Gastrocnemius medialis (tissue), 4 donors: Measurements from ENCODE around the gene MCU. TPM values are rescaled to one million over a fixed set of nuclear protein-coding genes. Genes with fewer than 3 reads are reported as not detected.
A peak's percentile ranks its signal among the peaks of the same experiment; 100 is the strongest.
"Not testable (repeated sequence)": the region's sequence is repeated elsewhere in the genome, so short reads cannot be mapped to it uniquely, and the experiment has no call there.

ENCODE experiments used
- ATAC-seq, 2 donors: fragments of 150-250 bp; one replicate each; pipeline ENCODE4 v1.9.1; 2016
- DNase-seq, 2 donors: peaks; one replicate each; pipeline ENCODE4 v3.0.0-alpha.2; 2019
- H3K27ac ChIP-seq, 4 donors: fragments of 200-600 bp; sonication (generic); 1 replicate in 1 of 4; 2 replicates in 3 of 4; pipeline ENCODE4 v1.5.1; 2016 to 2018; ENCODE audit warnings: mild to moderate bottlenecking in 2 of 4, moderate library complexity in 1 of 4
- H3K27me3 ChIP-seq, 3 donors: fragments of 200-600 bp; sonication (generic) in 2 of 3; 1 replicate in 1 of 3; 2 replicates in 2 of 3; pipeline versions ENCODE4 v1.5.1 to v1.6.0; 2016 to 2019; ENCODE audit warnings: mild to moderate bottlenecking in 1 of 3, moderate library complexity in 1 of 3
- H3K36me3 ChIP-seq, 2 donors: fragments of 200-600 bp; sonication (generic) in 1 of 2; one replicate each; pipeline ENCODE4 v1.5.1; 2017 to 2018
- H3K4me1 ChIP-seq, 2 donors: fragments of 200-600 bp; sonication (generic) in 1 of 2; one replicate each; pipeline ENCODE4 v1.5.1; 2016 to 2017; ENCODE audit warnings: mild to moderate bottlenecking in 2 of 2
- H3K4me3 ChIP-seq, 4 donors: fragments of 200-600 bp; sonication (generic) in 3 of 4; 1 replicate in 1 of 4; 2 replicates in 3 of 4; pipeline ENCODE4 v1.5.1; 2016 to 2019; ENCODE audit warnings: mild to moderate bottlenecking in 2 of 4
- H3K9me3 ChIP-seq, 3 donors: fragments of 200-600 bp; sonication (generic) in 2 of 3; 1 replicate in 1 of 3; 2 replicates in 2 of 3; pipeline ENCODE4 v1.5.1; 2016 to 2019
- POLR2A ChIP-seq, 2 donors: fragments of 450-650 bp; IDR thresholded peaks; one replicate each; pipeline ENCODE4 v1.6.1; 2017; ENCODE audit warnings: antibody characterized with exemption in 2 of 2, mild to moderate bottlenecking in 2 of 2, moderate library complexity in 2 of 2
- in situ Hi-C, 4 donors: fragments of 200-750 bp; cut with MboI; loops; one replicate each; pipeline versions ENCODE4 v1.15.0 to v1.8.0; 2017; ENCODE audit warnings: low sequenced_read_pairs in 4 of 4
- intact Hi-C: fragments of 100-400 bp; cut with DNase I; formaldehyde crosslinking; loops from one replicate; pipeline ENCODE4 v1.15.1; 2023; ENCODE audit warnings: low total_unique reads
- total RNA-seq, 4 donors: library from RNA; depleted of rRNA; stranded (reverse); fragments of >200 nt; gene quantifications; one replicate each; pipeline versions ENCODE4 v1.1.0 to v1.2.3, GENCODE V29; 2016
- TF ChIP-seq, protein P1 (sequence below), 5 experiments: fragments of 450-650 bp in 3 of 5; fragments of 200-600 bp in 2 of 5; sonication (generic) in 2 of 5; IDR thresholded peaks in 4 of 5; conservative IDR thresholded peaks in 1 of 5; 1 replicate in 4 of 5; 2 replicates in 1 of 5; pipeline ENCODE4 v1.5.1; 2016 to 2019; ENCODE audit warnings: antibody characterized with exemption in 5 of 5, mild to moderate bottlenecking in 3 of 5, moderate library complexity in 3 of 5

Gene MCU
- total RNA-seq, 4 donors from 2014 or later = 25.1 to 61.3 (median 49.0) TPM

GRCh38 chr10:72762042-72762441, 70.1 kb downstream of the MCU start:
- no peaks in the 10 kb centered on the region for H3K27me3 ChIP-seq
- H3K9me3 ChIP-seq = no peaks in the 10 kb centered on the region
- intact Hi-C loops = no loop called here
- peaks cover 20 to 27% of the 10 kb centered on the region in 2 donors for H3K4me1 ChIP-seq
- in situ Hi-C loops = no loop called here
- no peaks in the 10 kb centered on the region for H3K36me3 ChIP-seq
- DNase-seq (no peak), ATAC-seq (no peak)
- no peak for TF ChIP-seq POLR2A (IDR thresholded peaks at IDR 0.05)
- TF ChIP-seq, protein P1, sequence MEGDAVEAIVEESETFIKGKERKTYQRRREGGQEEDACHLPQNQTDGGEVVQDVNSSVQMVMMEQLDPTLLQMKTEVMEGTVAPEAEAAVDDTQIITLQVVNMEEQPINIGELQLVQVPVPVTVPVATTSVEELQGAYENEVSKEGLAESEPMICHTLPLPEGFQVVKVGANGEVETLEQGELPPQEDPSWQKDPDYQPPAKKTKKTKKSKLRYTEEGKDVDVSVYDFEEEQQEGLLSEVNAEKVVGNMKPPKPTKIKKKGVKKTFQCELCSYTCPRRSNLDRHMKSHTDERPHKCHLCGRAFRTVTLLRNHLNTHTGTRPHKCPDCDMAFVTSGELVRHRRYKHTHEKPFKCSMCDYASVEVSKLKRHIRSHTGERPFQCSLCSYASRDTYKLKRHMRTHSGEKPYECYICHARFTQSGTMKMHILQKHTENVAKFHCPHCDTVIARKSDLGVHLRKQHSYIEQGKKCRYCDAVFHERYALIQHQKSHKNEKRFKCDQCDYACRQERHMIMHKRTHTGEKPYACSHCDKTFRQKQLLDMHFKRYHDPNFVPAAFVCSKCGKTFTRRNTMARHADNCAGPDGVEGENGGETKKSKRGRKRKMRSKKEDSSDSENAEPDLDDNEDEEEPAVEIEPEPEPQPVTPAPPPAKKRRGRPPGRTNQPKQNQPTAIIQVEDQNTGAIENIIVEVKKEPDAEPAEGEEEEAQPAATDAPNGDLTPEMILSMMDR (IDR thresholded peaks at IDR 0.05 in 4 of 5, conservative IDR thresholded peaks at IDR 0.05 in 1 of 5) = no peak
- H3K4me3 ChIP-seq = no peak overlapping the region
- peak overlapping the region in 2 of 4 donors; percentile 19 to 52 for H3K27ac ChIP-seq

DNA sequence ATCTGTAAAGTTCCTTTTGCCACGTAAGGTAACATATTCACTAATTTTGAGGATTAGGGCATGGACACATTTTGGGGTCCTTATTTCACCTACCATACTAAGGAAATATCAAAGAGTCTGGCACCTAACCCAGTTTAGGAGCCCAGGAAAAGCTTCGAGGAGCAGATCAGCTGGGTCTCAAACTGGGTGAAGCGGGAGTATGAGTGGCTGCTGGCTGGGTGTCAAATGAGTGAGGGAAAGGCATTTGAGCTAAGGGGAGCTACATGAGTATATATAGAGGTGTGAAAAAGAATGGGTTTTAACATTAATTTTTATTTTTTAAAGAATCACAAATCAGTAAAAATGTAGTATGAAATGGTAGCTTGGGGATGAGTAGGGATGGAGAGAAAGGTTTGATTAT, 71.3 kb downstream of the MCU start:
- TF ChIP-seq, protein P1 (IDR thresholded peaks at IDR 0.05 in 4 of 5, conservative IDR thresholded peaks at IDR 0.05 in 1 of 5) = no peak
- no peak for TF ChIP-seq POLR2A (IDR thresholded peaks at IDR 0.05)
- Histone ChIP-seq H3K4me1 (peaks cover 20 to 23% of the 10 kb centered on the region in 2 donors), H3K27me3 (no peaks in the 10 kb centered on the region), H3K9me3 (no peaks in the 10 kb centered on the region), H3K36me3 (no peaks in the 10 kb centered on the region), H3K27ac (peak overlapping the region in 2 of 4 donors; percentile 16 to 52), H3K4me3 (no peak overlapping the region)
- ATAC-seq (no peak), DNase-seq (no peak)
- intact Hi-C loops (no loop called here), in situ Hi-C loops (no loop called here)

GRCh38 chr10:72764151-72764550, 72.2 kb downstream of the MCU start:
- DNase-seq (no peak), ATAC-seq (no peak)
- Histone ChIP-seq H3K9me3 (no peaks in the 10 kb centered on the region), H3K27me3 (no peaks in the 10 kb centered on the region), H3K4me1 (peaks cover 20 to 23% of the 10 kb centered on the region in 2 donors), H3K27ac (peak overlapping the region in 2 of 4 donors; percentile 16 to 52), H3K36me3 (no peaks in the 10 kb centered on the region), H3K4me3 (no peak overlapping the region)
- intact Hi-C loops (no loop called here), in situ Hi-C loops (no loop called here)
- no peak for TF ChIP-seq POLR2A (IDR thresholded peaks at IDR 0.05)
- TF ChIP-seq, protein P1 (IDR thresholded peaks at IDR 0.05 in 4 of 5, conservative IDR thresholded peaks at IDR 0.05 in 1 of 5) = no peak

DNA sequence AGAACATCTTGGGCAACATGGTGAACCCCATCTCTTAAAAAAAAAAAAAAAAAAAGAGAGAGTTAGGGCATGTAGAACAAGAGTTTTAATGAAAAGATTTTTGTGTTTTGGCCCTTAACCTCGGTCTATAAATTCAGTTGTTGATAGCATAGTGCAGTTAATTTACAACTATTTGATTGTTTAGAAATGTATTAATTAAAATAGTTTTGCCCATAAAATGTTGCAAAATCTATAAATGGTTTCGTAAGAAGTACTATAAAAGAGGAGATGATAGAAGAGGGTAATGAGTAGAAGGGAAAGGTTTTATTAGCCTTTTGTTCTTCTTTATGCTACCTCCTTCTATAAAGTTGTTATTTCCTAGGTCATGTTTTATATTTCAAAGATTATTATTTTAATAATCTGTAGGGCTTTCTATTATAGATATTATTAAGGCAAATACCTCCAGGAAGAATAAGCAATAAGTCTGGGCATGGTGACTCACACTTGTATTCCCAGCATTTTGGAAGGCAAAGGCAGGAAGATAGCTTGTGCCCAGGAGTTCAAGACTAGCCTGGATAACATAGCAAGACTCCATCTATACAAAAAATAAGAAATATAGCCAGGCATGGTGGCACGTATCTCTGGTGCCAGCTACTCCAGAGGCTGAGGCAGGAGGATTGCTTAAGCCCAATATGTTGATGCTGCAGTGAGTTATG, 73.3 kb downstream of the MCU start:
- Histone ChIP-seq H3K9me3 (no peaks in the 10 kb centered on the region), H3K4me1 (peaks cover 20 to 23% of the 10 kb centered on the region in 2 donors), H3K27me3 (no peaks in the 10 kb centered on the region), H3K27ac (no peak overlapping the region), H3K36me3 (no peaks in the 10 kb centered on the region), H3K4me3 (no peak overlapping the region)
- DNase-seq = no peak
- no peak for ATAC-seq
- in situ Hi-C loops = no loop called here
- no peak for TF ChIP-seq POLR2A (IDR thresholded peaks at IDR 0.05)
- TF ChIP-seq, protein P1 (IDR thresholded peaks at IDR 0.05 in 4 of 5, conservative IDR thresholded peaks at IDR 0.05 in 1 of 5) = no peak
- intact Hi-C loops = no loop called here

GRCh38 chr10:72771195-72771594, 79.3 kb downstream of the MCU start:
- intact Hi-C loops, H3K9me3 ChIP-seq, H3K36me3 ChIP-seq, H3K27ac ChIP-seq, DNase-seq, in situ Hi-C loops, H3K4me3 ChIP-seq, ATAC-seq, H3K4me1 ChIP-seq, H3K27me3 ChIP-seq: not testable (repeated sequence)
